Middle frontal gyrus (tissue), 1 donor: ENCODE data around the gene SRD5A1.

Experiments used
- DNase-seq: peaks from one replicate; pipeline ENCODE4 v3.0.0-alpha.2; 2015; ENCODE audit warnings: low spot score; ENCODE audit errors: extremely low spot score

SRD5A1 gene

DNA sequence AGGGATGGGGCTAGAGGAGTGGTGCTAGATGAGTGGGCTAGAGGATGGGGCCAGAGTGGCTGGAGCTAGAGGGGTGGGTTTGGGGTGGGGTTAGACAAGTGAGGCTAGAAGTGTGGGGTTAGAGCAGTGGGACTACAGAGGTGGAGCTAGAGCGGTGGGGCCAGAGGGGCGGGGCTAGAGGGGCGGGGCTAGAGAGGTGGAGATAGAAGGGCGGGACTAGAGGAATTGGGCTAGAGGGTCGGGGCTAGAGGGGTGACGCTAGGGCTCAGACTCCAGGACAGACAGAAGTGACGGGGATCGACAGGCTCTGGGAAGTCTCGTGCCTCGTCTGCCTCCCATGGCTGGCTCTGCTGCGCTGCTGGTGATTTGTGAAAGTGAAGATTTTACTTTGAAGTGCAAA is 49.0 kb downstream of the SRD5A1 start:
- DNase-seq, result no peak

DNA sequence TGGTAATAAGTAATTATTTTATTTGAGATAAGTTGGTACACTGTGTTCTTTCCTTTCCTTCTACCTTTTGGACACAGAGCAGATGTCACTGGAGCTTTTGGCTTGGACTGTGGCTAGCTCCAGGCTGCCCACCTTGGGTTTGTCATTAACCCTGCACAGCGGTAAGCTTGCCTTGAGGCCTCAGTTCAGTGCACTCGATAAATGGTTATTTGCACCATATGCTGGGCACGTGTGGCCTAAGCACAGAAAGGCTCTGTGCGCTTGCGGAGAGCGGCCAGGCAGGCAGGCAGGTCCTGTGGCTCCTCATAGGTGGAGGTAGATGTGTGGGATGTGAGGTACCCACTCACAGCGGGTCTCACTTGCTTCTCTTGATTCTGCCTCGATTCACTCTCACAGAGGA is 50.0 kb downstream of the SRD5A1 start:
- DNase-seq, result no peak

DNA sequence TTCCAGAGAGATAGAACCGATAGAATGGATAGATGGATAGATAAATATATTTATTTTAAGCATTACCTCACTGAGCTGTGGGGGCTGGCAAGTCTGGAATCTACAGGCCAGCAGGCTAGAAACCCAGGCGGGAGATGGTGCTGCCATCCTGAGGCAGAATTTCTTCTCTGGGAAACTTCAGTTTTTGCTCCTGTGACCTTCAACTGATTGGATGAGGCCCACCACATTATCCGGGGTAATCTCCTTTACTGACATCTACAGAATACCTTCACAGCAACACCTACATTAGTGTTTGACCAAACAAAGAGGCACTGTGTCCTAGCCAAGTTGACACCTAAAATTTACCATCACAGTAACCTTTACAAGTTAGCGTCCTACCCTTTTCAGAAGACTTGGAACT is 50.8 kb downstream of the SRD5A1 start:
- DNase-seq, result no peak

DNA sequence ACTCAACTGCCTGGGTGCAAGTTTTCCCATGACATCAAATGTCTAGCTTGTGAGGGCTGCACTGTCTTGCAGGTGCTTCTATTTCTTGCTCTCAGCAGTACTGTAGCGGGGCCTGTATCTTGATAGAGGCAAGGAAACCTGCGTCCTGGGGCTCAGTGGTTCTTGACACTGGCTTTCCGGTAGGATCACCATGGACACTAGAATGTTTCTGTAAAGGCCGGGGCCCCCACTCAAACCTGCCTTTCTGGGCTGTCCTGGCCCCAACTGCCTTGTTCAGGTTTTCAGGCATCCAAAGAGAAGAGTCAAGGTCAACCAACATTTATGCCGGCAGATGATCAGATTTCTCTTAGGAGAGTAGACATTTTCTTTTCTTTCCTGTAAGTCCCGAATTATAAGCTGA is 53.3 kb downstream of the SRD5A1 start:
- DNase-seq, result no peak

DNA sequence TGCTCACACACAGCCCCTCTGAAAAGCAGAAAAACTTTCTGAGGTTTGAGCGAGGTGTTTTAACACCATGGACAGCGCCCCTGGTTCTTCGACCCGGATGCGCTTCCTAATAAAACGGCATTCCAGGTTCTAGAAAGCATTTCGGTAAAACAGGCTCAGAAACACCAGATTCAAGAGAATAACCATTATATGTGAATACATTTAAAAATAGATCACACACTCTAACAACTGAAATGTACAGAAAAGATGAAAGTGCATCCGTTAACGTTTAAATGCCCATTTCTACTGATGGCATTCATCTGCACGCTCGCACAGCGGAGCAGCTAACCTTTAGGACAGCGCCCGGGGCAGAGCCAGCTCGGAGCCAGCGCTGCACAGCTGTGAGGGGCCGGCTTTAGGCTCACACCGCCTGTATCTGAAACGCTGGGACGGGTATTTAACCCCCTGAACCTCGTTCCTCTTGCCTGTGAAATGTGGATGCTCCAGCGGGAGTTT is 53.7 kb downstream of the SRD5A1 start:
- no peak for DNase-seq

DNA sequence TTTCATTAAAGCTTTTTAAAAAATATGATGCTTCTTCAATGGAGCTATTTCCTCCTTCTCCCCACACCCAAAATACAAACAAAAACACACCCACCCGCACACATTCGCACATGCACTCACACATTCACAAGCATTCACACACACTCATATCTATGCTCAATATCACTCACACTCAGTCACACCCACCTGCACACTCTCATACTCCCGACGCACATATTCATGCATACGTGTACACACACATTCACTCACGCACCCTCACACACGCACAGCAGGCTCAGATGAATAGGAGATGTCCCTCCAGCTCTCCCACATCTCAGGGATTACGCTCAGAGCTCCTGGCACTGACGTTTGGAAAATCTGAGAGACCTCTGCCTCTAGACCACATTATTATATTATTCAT is 54.3 kb downstream of the SRD5A1 start:
- no peak for DNase-seq

DNA sequence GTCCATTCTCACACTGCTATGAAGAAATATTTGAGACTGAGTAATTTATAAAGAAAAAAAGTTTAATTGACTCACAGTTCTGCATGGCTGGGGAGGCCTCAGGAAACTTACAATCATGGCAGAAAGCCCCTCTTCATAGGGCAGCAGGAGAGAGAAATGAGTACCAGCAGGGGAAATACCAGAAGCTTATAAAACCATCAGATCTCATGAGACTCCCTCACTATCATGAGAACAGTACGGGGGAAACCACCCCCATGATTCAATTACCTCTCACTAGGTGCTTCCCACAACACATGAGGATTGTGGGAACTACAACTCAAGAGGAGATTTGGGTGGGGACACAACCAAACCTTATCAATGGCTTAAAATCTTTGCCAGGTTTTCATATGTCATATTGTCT is 59.7 kb downstream of the SRD5A1 start:
- no peak for DNase-seq

DNA sequence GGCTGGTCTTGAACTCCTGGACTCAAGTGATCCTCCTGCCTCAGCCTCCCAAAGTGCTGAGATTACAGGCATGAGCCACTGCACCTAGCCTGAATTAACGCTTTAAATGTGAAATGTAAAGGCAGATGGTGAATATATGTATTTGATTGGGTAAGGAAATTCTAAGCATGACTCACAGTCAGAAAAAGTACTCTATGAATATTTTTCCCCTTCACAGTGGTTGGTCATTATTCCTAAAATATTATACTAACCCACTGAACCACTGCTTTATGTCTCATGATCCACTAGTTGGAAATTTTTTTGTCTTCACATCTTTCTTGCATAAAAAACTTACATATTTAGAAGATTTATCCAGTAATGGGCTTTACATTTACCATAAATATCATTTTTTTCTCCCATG is 65.5 kb downstream of the SRD5A1 start:
- DNase-seq, result no peak

DNA sequence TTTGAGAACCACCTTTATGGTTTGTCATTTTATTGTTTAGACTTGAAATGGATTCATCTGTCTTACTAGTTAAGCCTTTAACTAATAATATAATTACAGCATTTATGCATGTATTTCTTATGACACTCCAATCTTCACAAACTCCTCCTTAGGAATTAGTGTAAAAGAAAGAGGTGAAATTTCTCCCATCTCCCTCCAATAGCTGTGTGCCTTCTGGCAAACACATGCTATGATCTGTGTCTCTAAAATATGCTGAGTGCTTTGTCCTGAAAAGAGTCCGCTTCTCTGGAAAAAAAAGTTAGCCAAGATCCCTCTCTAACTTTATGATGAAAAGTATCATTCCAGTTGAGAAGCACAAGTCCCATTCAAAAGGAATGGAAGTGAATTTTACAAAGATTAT is 66.1 kb downstream of the SRD5A1 start:
- DNase-seq, result no peak

DNA sequence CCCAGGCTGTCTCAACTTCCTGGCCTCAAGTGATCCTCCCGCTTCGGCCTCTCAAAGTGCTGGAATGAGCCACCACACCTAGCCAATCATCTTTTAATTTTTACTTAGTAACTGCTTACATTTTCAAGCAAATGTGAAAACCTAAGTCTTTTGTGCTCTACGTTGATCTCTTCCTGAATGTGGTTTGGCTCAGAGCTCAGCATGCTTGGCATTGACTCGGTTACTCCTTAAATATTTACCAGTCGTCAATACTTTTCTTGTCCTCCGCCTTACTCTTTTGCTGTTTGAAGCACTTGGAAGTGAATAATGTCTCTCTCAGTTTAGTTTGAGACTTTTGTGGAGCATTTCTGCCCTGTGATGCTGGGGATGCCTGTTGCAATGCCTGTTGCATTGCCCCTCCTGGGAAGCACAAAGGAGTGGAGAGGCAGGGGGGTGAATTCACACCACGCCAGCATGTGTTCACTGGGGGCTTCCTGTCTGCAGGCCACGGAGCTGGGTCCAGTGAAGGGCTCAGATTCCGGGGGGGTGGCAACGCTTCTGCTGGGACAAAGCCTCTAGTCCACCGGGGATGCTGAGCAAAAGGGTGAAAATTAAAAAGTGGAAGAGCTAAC is 66.9 kb downstream of the SRD5A1 start:
- DNase-seq, result no peak

DNA sequence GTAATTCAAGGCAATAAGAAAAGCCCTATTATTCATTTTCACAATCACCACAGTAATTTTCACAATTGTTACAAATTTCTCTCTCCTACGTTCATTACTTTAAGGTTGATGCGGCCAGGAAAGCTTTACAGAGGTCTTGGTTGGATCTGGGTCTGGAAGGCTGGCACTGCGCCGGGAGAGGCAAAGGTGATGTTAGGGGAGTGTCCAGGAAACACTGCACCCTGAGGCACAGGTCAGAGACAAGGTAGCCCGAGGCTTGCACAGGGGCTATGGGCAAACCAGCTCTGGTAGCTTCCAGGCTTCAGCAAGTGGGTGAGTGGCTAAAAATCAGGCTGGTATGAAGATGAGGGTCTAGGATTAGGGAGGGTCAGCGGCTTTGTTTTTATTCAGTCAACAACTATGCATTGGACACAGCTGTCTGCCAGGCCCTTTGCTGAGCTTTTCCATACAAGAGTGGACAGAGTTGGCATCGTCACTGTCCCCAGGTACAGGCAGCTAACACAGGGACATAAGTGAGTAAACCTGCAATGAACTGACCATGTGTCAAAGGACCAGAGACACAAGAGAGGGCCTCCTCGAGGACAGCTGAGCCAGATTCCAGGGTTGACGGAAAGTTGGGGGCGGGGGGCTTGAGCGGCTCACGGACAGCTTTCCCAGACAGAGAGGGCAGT is 67.6 kb downstream of the SRD5A1 start:
- DNase-seq, result no peak

DNA sequence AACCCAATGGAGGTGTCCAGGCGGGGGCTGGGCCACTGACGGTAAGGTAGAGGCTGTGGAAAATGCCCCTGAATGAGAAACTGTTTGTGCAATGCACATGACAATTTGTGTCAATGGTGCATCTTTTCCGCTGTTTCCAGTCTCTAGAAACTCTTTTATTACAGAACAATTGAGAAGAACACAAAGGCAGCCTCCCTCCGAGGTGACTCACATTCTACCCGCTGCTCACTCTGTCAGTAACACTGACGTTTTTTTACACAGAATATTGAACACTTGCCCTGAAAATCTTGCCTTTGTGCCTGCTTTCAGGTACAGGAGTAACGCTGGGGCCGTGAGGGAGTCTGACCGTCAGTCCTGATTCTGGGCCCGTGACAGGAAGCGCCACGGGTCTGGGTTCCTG is 68.3 kb downstream of the SRD5A1 start:
- no peak for DNase-seq

DNA sequence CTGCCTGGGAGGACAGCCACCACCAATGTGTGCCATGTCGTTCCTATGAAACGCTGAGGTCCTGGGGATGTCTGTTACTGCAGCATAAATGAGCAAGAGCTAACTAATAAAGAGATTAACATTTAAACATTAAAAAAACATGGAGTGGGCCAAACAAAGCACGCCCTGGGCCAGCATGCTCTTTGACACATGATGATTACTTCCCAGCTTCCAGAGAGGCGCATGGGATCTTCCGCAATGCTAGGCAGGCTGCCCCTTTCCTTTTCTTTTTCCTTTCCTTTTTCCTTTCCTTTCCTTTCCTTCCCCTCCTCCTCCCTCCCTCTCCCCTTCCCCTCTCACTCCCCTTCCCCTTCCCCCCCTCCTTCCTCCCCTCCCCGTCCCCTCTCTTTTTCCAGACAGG is 69.4 kb downstream of the SRD5A1 start:
- no peak for DNase-seq

DNA sequence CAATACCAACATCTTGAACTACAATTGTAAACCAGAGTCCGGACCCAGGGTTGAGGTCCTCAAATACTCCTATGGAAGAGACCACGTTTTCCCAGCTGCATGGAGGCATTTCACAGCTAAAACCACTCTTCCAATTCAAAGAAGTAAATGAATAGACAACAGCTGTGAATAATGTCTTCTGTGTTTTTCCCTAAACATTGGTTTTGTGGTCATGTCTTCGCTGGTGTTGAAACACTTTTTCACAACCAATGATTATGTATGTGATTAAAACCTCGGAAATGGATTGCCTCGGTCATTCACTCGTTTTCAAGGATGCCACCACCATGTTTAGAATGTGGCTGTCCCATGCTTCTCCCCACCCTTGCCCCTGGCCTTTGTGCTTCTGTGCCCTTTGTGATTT is 70.6 kb downstream of the SRD5A1 start:
- DNase-seq, result no peak

DNA sequence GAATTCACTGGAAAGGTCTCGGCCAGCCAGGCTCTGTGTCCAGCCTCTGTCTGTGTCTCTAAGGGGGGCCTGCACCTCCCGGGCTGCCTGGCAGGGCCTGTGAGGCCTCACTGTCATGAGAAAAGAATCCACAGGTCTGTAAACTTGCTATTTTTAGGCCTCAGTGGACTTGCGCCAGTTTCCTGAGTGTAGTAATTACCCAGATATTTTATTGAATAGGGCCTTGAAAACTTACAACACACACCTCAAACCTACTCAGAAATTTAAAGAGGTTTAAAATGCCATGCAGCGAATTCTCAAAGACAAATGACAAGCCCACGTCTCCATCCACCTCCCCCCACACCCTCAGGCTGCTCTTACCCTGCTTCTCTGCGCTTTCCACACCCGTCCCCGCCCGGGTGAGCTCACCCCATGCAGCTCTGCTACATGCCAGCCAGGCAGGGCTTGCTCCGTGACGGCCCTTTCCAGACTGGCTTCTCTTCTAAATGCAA is 71.2 kb downstream of the SRD5A1 start:
- no peak for DNase-seq

DNA sequence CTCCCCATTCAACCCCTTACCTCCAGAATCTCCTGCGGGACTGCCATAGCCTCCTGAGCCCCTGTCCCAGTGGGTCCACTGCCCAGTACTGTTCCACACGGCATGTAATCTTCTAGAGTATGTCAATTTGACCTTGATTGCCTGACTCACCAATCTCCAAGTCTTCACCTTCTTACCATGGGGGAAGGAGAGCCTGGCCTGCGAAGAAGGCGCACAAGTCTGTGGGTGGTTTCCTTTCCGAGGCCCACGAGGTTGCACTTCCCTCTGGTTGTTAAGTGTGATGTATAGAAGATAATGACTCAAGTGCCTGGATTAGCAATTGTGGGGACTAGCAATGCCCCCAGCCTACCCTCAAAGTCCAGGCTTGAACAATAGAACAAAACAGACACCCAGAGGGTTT is 71.8 kb downstream of the SRD5A1 start:
- no peak for DNase-seq

DNA sequence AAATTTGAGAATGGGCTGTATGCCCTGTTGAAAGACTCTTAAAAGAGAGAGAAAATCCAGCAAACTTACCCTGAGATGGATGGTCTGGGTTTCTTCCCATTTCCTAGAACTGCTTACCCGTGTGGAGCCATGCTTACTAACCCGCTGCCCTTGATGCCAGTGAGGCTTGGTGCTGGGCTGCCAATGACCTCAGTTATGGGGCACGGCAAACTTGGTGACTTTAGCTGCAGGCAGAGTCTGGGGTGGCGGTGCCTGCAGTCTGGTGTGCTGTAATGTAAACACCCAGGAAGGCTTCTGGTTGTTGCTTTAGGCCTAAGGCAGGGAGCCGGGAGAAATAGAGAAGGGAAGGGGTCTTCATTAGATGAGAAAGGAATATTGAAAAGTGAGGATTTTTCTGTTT is 72.7 kb downstream of the SRD5A1 start:
- DNase-seq, result no peak

DNA sequence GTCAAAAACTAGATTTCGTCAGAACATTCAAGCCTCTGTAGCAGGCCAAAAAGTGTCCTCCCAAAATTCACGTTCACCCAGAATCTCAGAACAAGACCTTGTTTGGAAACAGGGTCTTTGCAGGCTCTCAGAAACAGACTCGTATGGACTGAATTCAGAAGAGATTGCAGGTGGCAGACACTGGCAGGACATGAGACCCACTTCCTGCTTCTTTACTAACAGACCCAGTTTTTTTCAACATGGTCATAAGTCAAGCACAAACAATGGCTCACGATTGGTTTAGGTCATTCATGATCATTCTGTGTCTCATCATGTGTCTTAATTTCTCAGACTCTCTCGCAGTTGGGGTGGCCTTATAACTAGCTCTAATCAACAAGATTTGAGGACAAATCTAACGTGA is 74.6 kb downstream of the SRD5A1 start:
- no peak for DNase-seq

DNA sequence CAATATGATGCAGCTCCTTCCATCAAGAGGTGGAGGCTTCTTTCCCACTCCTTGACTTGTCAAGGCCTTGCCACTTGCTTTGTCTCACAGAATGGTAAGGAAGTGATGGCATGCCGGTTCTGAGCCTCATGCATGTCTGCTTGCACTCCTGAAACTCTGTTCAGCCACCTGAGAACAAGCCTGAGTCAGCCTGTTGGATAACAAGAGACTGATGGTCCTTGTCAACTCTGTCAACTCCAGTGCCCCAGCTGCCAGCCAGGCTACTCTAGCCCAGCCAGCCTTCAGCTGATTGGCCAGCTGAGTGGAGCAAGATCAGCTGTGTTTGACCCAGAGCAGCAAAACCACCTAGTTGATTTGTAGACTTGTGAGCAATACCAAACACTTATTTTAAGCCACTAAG is 75.6 kb downstream of the SRD5A1 start:
- no peak for DNase-seq

DNA sequence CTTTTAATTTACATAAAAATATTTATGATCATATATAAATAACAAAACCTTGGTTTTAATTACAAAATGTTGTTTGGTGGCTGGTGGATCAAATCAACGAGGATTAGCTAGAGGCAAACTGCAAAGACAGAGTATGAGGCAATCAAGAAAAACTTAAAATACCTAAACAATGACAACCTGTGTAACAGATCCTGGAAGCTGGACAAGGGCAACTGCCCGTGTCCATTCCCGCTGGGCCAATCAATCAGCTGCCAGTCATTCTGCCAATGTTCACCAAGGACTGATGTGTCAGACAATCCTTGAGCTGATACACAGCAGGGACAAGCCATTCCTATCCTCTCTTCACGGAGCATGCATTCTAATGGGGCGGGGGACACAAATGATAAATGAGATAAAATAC is 76.8 kb downstream of the SRD5A1 start:
- no peak for DNase-seq

DNA sequence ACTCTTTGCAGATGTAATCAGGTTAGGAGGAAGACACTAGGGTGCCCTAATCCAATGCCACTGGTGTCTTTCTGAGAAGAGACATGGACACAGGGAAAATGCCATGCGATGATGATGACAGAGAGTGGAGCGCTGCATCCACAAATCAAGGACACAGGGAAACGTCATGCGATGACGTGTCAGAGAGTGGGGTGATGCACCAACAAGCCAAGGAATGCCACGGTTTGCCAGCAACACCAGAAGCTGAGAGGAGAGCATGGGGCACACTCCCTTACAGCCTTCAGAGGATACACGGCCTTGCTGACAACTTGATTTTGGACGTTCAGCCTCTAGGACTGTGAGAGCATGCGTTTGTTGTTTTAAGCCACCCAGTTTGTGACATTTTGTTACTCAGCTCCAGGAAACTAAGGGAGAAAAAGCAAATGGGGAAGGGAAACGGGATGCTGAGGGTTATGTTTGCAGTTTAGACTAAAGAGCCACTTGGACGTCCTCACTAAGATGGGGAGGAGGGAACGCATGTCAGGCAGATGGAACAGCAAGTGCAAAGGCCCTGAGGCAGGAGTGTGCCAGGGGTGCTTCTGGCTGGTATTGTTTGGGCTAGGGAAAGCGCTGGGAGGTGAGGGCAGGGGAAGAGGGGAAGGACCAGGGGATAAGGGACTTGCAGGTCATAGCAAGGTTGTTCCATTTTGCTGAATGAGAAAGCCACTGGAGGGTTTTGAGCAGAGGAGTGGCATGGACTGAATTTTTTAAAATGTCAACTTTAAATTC is 77.5 kb downstream of the SRD5A1 start:
- no peak for DNase-seq

DNA sequence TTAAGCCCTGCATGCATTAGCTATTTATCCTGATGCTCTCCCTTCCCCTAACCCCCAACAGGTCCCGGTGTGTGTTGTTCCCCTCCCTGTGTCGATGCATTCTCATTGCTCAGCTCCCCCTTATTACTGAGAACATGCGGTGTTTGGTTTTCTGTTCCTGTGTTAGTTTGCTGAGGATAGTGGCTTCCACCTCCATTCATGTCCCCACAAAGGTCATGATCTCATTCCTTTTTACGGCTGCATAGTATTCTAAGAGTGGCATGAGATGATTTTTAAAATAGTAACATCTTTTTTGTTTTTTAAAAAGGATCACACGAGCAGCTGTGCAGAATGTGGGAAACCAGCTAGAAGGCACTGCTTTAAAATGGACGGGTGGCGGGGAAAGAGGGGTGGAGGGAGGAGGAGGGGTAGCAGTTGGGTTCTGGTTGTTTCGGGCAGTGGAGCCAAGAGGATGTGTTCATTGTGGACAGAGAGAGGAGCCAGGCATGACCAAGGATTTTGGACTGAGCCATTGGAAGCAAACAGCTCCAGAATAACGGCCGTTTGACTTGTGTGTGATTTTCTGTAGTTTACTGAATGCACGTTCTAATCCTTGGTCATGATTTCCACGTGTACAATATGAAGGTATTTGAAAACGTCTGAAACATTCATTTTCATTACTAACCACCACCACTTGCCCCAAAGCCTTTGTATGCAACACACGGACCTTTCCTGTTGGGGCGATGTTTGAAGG is 78.3 kb downstream of the SRD5A1 start:
- DNase-seq, result no peak
